HepG2 (cell line): ENCODE measurements around the gene RBP5. TPM values are rescaled to one million over a fixed set of nuclear protein-coding genes. Genes with fewer than 3 reads are reported as not detected.

Experiments
- ATAC-seq: fragments of 200-7000 bp; cut with Tn5 transposase; 3 replicates; pipeline ENCODE4 v1.9.1; 2020; ENCODE audit warnings: mild to moderate bottlenecking, moderate library complexity
- BruUV-seq: library from RNA; stranded (reverse); fragments of 400-500 nt; replicated peaks from 2 replicates; lab custom pipeline; 2021; lab: Mats Ljungman, UMichigan
- CTCF ChIA-PET: fragments of 300-600 bp; formaldehyde crosslinking; extraction: SDS; loops from one replicate; lab custom pipeline; 2021; ENCODE audit warnings: low total read pairs, inconsistent platforms, low intra/inter-chr PET ratio; lab: Yijun Ruan, JAX
- POLR2A ChIA-PET: fragments of 350-600 bp; sonication (Branson Sonifier 250); formaldehyde crosslinking; loops from one replicate; lab custom pipeline; 2020; ENCODE audit warnings: antibody characterized with exemption, inconsistent platforms; lab: Yijun Ruan, JAX
- DNase-seq: peaks from one replicate; pipeline ENCODE4 v3.0.0-alpha.2; 2015; ENCODE audit warnings: low spot score
- FAIRE-seq: peaks from 3 replicates; lab custom pipeline; 2011; peaks lifted over from hg19 to GRCh38; lab: Jason Lieb, UNC
- H2AFZ ChIP-seq: one replicate; pipeline ENCODE4 v1.6.1; 2011; ENCODE audit warnings: low read length, inconsistent platforms
- H3K27ac ChIP-seq: fragments of 300-600 bp; 3 replicates; pipeline ENCODE4 v1.8.0; 2011; ENCODE audit warnings: mixed run types, mild to moderate bottlenecking, mixed read lengths, low read length, inconsistent platforms; ENCODE audit not compliant: insufficient read depth; ENCODE audit errors: extremely low read length
- H3K27me3 ChIP-seq, 2 experiments: fragments of 200-600 bp in 1 of 2; 2 replicates in 1 of 2; 3 replicates in 1 of 2; pipeline versions ENCODE4 v1.6.0 to v1.8.0; 2011; ENCODE audit warnings: low read length in 2 of 2, mild to moderate bottlenecking in 2 of 2, moderate library complexity in 2 of 2, inconsistent platforms in 1 of 2; ENCODE audit not compliant: insufficient read depth in 2 of 2, control insufficient read depth in 1 of 2
- H3K36me3 ChIP-seq, 2 experiments: fragments of 200-600 bp in 1 of 2; replicated peaks in 1 of 2; 2 replicates in 1 of 2; 3 replicates in 1 of 2; pipeline versions ENCODE4 v1.5.1 to v1.8.0; 2011; ENCODE audit warnings: low read length in 2 of 2, inconsistent platforms in 1 of 2; ENCODE audit not compliant: insufficient read depth in 2 of 2, control insufficient read depth in 1 of 2
- H3K4me1 ChIP-seq: 2 replicates; pipeline ENCODE4 v1.5.1; 2012; ENCODE audit warnings: low read length, inconsistent platforms; ENCODE audit not compliant: insufficient read depth
- H3K4me2 ChIP-seq: 2 replicates; pipeline ENCODE4 v1.6.0; 2011; ENCODE audit warnings: low read depth, low read length, inconsistent platforms
- H3K4me3 ChIP-seq, 3 experiments: fragments of 200-600 bp in 1 of 3; sonication (generic), shearing (Covaris generic) in 1 of 3; replicated peaks in 1 of 3; 2 replicates each; pipeline ENCODE4 v1.5.1; 2011 to 2016; ENCODE audit warnings: low read length in 3 of 3, inconsistent platforms in 2 of 3, low read depth in 2 of 3, mild to moderate bottlenecking in 2 of 3, control low read depth in 1 of 3, mixed read lengths in 1 of 3; ENCODE audit not compliant: insufficient read depth in 1 of 3
- H3K79me2 ChIP-seq: one replicate; pipeline ENCODE4 v1.6.1; 2011; ENCODE audit warnings: low read length, inconsistent platforms; ENCODE audit not compliant: insufficient read depth
- H3K9ac ChIP-seq: 2 replicates; pipeline ENCODE4 v1.6.0; 2011; ENCODE audit warnings: mild to moderate bottlenecking, low read depth, low read length, inconsistent platforms; ENCODE audit not compliant: insufficient read depth
- H3K9me3 ChIP-seq: 2 replicates; pipeline ENCODE4 v1.5.1; 2012; ENCODE audit warnings: mild to moderate bottlenecking, low read length
- H4K20me1 ChIP-seq: 2 replicates; pipeline ENCODE4 v1.6.0; 2011; ENCODE audit warnings: inconsistent platforms, mild to moderate bottlenecking, low read length, moderate library complexity; ENCODE audit not compliant: insufficient read depth
- ARNTL ChIP-seq: sonication (generic); formaldehyde crosslinking; IDR thresholded peaks from 2 replicates; pipeline ENCODE4 v1.4.0; 2020; ENCODE audit warnings: mild to moderate bottlenecking, missing genetic modification reagents
- ETV6 ChIP-seq: sonication (generic); formaldehyde crosslinking; conservative IDR thresholded peaks from 2 replicates; pipeline ENCODE4 v1.4.0; 2020; ENCODE audit warnings: missing genetic modification reagents
- HNF4A ChIP-seq: sonication (generic); formaldehyde crosslinking; IDR thresholded peaks from 2 replicates; pipeline ENCODE4 v1.4.0; 2020; ENCODE audit warnings: missing genetic modification reagents
- NR2F2 ChIP-seq: IDR thresholded peaks from 2 replicates; pipeline ENCODE4 v1.6.1; 2012; ENCODE audit warnings: low read depth, inconsistent platforms, borderline replicate concordance
- SATB2 ChIP-seq: sonication (generic); formaldehyde crosslinking; IDR thresholded peaks from 2 replicates; pipeline ENCODE4 v1.5.0; 2020; ENCODE audit warnings: missing genetic modification reagents
- SMARCC2 ChIP-seq: fragments of 450-650 bp; IDR thresholded peaks from 2 replicates; pipeline ENCODE4 v1.6.1; 2017; ENCODE audit warnings: antibody characterized with exemption, mild to moderate bottlenecking
- TERF1 ChIP-seq: sonication (generic); formaldehyde crosslinking; IDR thresholded peaks from 2 replicates; pipeline ENCODE4 v1.8.0; 2022; ENCODE audit warnings: mild to moderate bottlenecking, missing genetic modification reagents, moderate library complexity
- TOE1 ChIP-seq: sonication (generic); formaldehyde crosslinking; IDR thresholded peaks from 2 replicates; pipeline ENCODE4 v1.4.0; 2020; ENCODE audit warnings: mild to moderate bottlenecking, missing genetic modification reagents
- TP53 ChIP-seq: sonication (generic); formaldehyde crosslinking; conservative IDR thresholded peaks from 2 replicates; pipeline ENCODE4 v1.4.0; 2020; ENCODE audit warnings: missing genetic modification reagents
- ZNF280B ChIP-seq: sonication (generic); formaldehyde crosslinking; IDR thresholded peaks from 2 replicates; pipeline ENCODE4 v1.5.0; 2020; ENCODE audit warnings: missing genetic modification reagents, mild to moderate bottlenecking, borderline replicate concordance
- ZNF431 ChIP-seq: sonication (generic); formaldehyde crosslinking; IDR thresholded peaks from 2 replicates; pipeline ENCODE4 v1.9.0; 2022; ENCODE audit warnings: missing genetic modification reagents, low read depth, mild to moderate bottlenecking, borderline replicate concordance
- ZNF577 ChIP-seq: sonication (generic); formaldehyde crosslinking; IDR thresholded peaks from 2 replicates; pipeline ENCODE4 v1.4.0; 2020; ENCODE audit warnings: mild to moderate bottlenecking, low read depth, missing genetic modification reagents, borderline replicate concordance
- ZNF644 ChIP-seq: IDR thresholded peaks from 2 replicates; pipeline ENCODE4 v1.6.1; 2016; ENCODE audit warnings: low read depth
- WGBS: methylation state at CpG from one replicate; pipeline ENCODE4 v1.1.6; 2017; ENCODE audit warnings: low lambda C conversion rate; 5-methylcytosine and 5-hydroxymethylcytosine counted together
- in situ Hi-C: cut with HindIII; loops from 2 replicates; pipeline ENCODE4 v1.10.0; 2017; ENCODE audit warnings: low pct_unique_long_range_greater_than_20kb; ENCODE audit not compliant: extremely low pct_ligation_motif_present
- intact Hi-C: fragments of 100-400 bp; cut with micrococcal nuclease; formaldehyde crosslinking; loops from one replicate; pipeline ENCODE4 v1.10.0; 2022; ENCODE audit not compliant: unreplicated experiment
- polyA plus RNA-seq, 8 experiments: library from polyadenylated mRNA; depleted of rRNA in 3 of 8; stranded (reverse) in 7 of 8; unstranded in 1 of 8; fragments of >200 nt; fragmentation: Illumina TruSeq in 4 of 8; extraction: Trizol in 4 of 8; gene quantifications; 2 replicates each; pipeline versions ENCODE4 v1.2.1 to v1.2.3, GENCODE V29; 2011 to 2016; ENCODE audit warnings: low read depth in 4 of 8, missing spikeins in 1 of 8, mixed read lengths in 1 of 8; ENCODE audit not compliant: insufficient read depth in 1 of 8
- total RNA-seq, 5 experiments: library from RNA; depleted of rRNA; stranded (reverse); fragments of >200 nt; fragmentation: Illumina TruSeq; extraction: Trizol; gene quantifications; 2 replicates each; pipeline ENCODE4 v1.2.3, GENCODE V29; 2016; ENCODE audit warnings: low read depth in 1 of 5
- TF ChIP-seq, protein P1 (sequence below): sonication (generic); formaldehyde crosslinking; IDR thresholded peaks from 2 replicates; pipeline ENCODE4 v1.8.1; 2023; ENCODE audit warnings: mild to moderate bottlenecking, moderate library complexity, missing genetic modification reagents
- TF ChIP-seq, protein P2 (sequence below): fragments of 450-650 bp; IDR thresholded peaks from 2 replicates; pipeline ENCODE4 v1.6.1; 2016

Gene RBP5
- total and polyA plus RNA-seq, 2 of the 13 experiments (the other 11 are each of a cell fraction or from before 2014, with no cell fraction given) = 13.8 to 19.8 TPM

DNA sequence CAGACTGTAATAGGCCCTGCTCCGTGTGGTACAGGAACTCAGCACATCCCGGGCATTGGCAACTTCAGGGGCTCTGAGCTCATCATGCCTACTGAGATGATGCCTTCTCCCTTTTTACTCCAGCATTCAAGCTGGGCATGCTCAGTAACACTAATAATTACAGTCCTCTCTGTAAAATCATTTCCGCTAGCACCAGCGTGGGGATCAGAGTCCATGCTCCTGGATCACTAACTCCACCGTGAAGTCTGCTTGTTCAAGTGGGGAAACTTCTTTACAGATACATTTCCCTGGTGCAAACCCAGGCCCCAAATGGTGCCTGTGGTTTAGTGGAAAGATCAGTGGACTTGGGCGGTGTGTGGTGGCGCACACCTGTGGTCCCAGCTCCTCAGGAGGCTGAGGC lies 18.2 kb upstream of the RBP5 start:
- in situ Hi-C loops (no loop called here), intact Hi-C loops (no loop called here)
- DNase-seq = no peak
- no peaks in the 10 kb centered on the region for H3K79me2 ChIP-seq
- ATAC-seq = no peak
- peaks cover 25 to 75% of the 10 kb centered on the region in 2 experiments for H3K36me3 ChIP-seq
- no peak overlapping the region for H3K27ac ChIP-seq
- WGBS = 84% methylated on average over 7 of the region's 7 CpGs
- no peak for FAIRE-seq
- ChIA-PET POLR2A (no interaction called here), CTCF (no interaction called here)
- no peaks in the 10 kb centered on the region; the same call in 1 of the 2 replicates for H3K4me1 ChIP-seq
- no peak overlapping the region for H3K4me3 ChIP-seq
- no peak overlapping the region for H3K4me2 ChIP-seq
- no TSS peak for BruUV-seq
- no peaks in the 10 kb centered on the region for H4K20me1 ChIP-seq
- H2AFZ ChIP-seq = no peak overlapping the region
- TF ChIP-seq ZNF431 (CRISPR knock-in tag) (no peak), HNF4A (CRISPR knock-in tag) (0 out of 2 replicates have a peak, but pooled peaks have one; percentile 7)
- no peaks in the 10 kb centered on the region for H3K27me3 ChIP-seq
- H3K9ac ChIP-seq = no peak overlapping the region
- no peaks in the 10 kb centered on the region for H3K9me3 ChIP-seq

DNA sequence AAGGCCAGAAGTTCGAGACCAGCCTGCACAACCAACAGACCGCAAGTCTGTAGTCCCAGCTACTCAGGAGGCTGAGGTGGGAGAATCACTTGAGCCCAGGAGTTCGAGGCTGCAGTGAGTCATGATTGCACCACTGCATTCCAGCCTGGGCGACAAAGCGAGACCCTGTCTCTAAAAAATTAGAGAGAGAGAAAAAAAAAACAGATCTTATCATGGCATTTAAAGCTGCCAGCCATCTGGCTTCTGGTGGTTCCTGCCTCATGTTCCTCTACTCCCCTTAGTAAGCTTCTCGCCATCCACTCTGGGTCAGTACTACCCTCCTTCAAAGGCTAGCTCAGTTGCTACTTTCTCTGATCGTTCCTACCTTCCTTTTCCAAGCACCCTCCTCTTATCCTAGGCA lies 17.5 kb upstream of the RBP5 start:
- BruUV-seq = no TSS peak
- H3K4me2 ChIP-seq = no peak overlapping the region
- CTCF ChIA-PET = no interaction called here
- H4K20me1 ChIP-seq = no peaks in the 10 kb centered on the region
- H3K27me3 ChIP-seq = no peaks in the 10 kb centered on the region
- H3K79me2 ChIP-seq = no peaks in the 10 kb centered on the region
- DNase-seq (no peak), ATAC-seq (no peak), FAIRE-seq (no peak)
- POLR2A ChIA-PET = no interaction called here
- intact Hi-C loops = no loop called here
- TF ChIP-seq ETV6 (CRISPR knock-in tag) = no peak
- TF ChIP-seq ZNF577 (CRISPR knock-in tag) = no peak
- no peak for TF ChIP-seq NR2F2
- no peak for TF ChIP-seq ARNTL
- no peak for TF ChIP-seq TP53 (CRISPR knock-in tag)
- no peak for TF ChIP-seq TERF1 (CRISPR knock-in tag)
- no peak for TF ChIP-seq SMARCC2
- no peak for TF ChIP-seq SATB2
- TF ChIP-seq, protein P1, sequence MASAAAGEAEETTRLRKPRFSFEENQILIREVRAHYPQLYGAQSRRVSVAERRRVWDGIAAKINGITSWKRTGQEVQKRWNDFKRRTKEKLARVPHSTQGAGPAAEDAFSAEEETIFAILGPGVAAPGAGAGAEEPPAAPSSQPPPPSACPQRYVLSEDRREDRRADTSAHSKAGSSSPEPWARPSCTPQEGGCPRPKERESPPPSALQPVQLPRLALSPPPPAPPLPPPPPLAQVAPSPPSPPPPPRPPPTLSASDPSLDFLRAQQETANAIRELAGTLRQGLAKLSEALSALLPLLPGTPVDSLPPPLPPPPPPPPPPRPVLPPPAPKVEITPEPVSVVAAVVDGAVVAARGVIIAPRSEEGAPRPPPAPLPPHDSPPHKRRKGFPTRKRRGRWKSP = no peak
- TF ChIP-seq TOE1 = no peak
- no peak for TF ChIP-seq ZNF644 (CRISPR knock-in tag)
- no peak for TF ChIP-seq ZNF280B
- TF ChIP-seq, protein P2, sequence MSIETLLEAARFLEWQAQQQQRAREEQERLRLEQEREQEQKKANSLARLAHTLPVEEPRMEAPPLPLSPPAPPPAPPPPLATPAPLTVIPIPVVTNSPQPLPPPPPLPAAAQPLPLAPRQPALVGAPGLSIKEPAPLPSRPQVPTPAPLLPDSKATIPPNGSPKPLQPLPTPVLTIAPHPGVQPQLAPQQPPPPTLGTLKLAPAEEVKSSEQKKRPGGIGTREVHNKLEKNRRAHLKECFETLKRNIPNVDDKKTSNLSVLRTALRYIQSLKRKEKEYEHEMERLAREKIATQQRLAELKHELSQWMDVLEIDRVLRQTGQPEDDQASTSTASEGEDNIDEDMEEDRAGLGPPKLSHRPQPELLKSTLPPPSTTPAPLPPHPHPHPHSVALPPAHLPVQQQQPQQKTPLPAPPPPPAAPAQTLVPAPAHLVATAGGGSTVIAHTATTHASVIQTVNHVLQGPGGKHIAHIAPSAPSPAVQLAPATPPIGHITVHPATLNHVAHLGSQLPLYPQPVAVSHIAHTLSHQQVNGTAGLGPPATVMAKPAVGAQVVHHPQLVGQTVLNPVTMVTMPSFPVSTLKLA = no peak
- no peak overlapping the region for H3K4me3 ChIP-seq
- WGBS = 94% methylated on average over 7 of the region's 7 CpGs
- H3K4me1 ChIP-seq = no peaks in the 10 kb centered on the region; the same call in 1 of the 2 replicates
- H2AFZ ChIP-seq = no peak overlapping the region
- H3K9ac ChIP-seq = no peak overlapping the region
- H3K9me3 ChIP-seq = no peaks in the 10 kb centered on the region
- H3K27ac ChIP-seq = no peak overlapping the region
- in situ Hi-C loops = no loop called here
- H3K36me3 ChIP-seq = peaks cover 26 to 82% of the 10 kb centered on the region in 2 experiments
